Stomach (tissue), 9 donors: Measurements from ENCODE around the gene ALAD. TPM values are rescaled to one million over a fixed set of nuclear protein-coding genes. Genes with fewer than 3 reads are reported as not detected.
A peak's percentile ranks its signal among the peaks of the same experiment; 100 is the strongest.

ENCODE experiments used
- DNase-seq, 2 donors: peaks; one replicate each; pipeline versions ENCODE4 v3.0.0 to v3.0.0-alpha.2; 2013 to 2019
- H3K27ac ChIP-seq, 5 donors: fragments of 200-600 bp in 4 of 5; sonication (generic) in 4 of 5; one replicate each; pipeline ENCODE4 v1.5.1; 2013 to 2019; ENCODE audit warnings: mild to moderate bottlenecking in 1 of 5, moderate library complexity in 1 of 5
- H3K27me3 ChIP-seq, 3 donors: fragments of 200-600 bp; sonication (generic); one replicate each; pipeline ENCODE4 v1.5.1; 2017 to 2019; ENCODE audit warnings: mixed run types in 1 of 3
- H3K36me3 ChIP-seq, 4 donors: fragments of 200-600 bp; sonication (generic); 1 replicate in 3 of 4; 2 replicates in 1 of 4; pipeline ENCODE4 v1.5.1; 2016 to 2019
- H3K4me1 ChIP-seq, 4 donors: fragments of 200-600 bp; sonication (generic); one replicate each; pipeline ENCODE4 v1.5.1; 2016 to 2019
- H3K4me3 ChIP-seq, 4 donors: fragments of 200-600 bp; sonication (generic) in 3 of 4; one replicate each; pipeline ENCODE4 v1.5.1; 2016 to 2019; ENCODE audit warnings: mild to moderate bottlenecking in 1 of 4
- H3K9me3 ChIP-seq, 4 donors: fragments of 200-600 bp; sonication (generic); one replicate each; pipeline ENCODE4 v1.5.1; 2016 to 2019
- EP300 ChIP-seq: sonication (generic); formaldehyde crosslinking; IDR thresholded peaks from one replicate; pipeline ENCODE4 v1.6.1; 2017; ENCODE audit warnings: antibody characterized with exemption
- POLR2A ChIP-seq, 4 donors: fragments of 450-650 bp; IDR thresholded peaks; one replicate each; pipeline ENCODE4 v1.6.1; 2016; ENCODE audit warnings: antibody characterized with exemption in 4 of 4, control low read depth in 2 of 4, mild to moderate bottlenecking in 1 of 4, moderate library complexity in 1 of 4
- POLR2AphosphoS5 ChIP-seq, 3 donors: sonication (generic); formaldehyde crosslinking; IDR thresholded peaks; one replicate each; pipeline ENCODE4 v1.6.1; 2016; ENCODE audit warnings: antibody characterized with exemption in 3 of 3
- WGBS, 5 donors: extraction: QIAGEN DNeasy Blood & Tissue Kit in 3 of 5; methylation state at CpG; one replicate each; pipeline versions ENCODE4 v1.1.5 to v1.1.7; 2013 to 2018; 5-methylcytosine and 5-hydroxymethylcytosine counted together
- intact Hi-C: fragments of 100-400 bp; cut with DNase I; formaldehyde crosslinking; loops from one replicate; pipeline ENCODE4 v1.15.1; 2023; ENCODE audit warnings: low total_unique reads
- polyA plus RNA-seq, 3 donors: library from polyadenylated mRNA; stranded (reverse); fragments of 200-250 nt; gene quantifications; one replicate each; pipeline ENCODE4 v1.2.3, GENCODE V29; 2013
- total RNA-seq, 5 donors: library from RNA; depleted of rRNA; stranded (reverse); fragments of >200 nt; gene quantifications; one replicate each; pipeline versions ENCODE4 v1.1.0 to v1.2.3, GENCODE V29; 2014 to 2016
- TF ChIP-seq, protein P1 (sequence below), 7 experiments: fragments of 450-650 bp in 4 of 7; fragments of 200-600 bp in 3 of 7; sonication (generic) in 3 of 7; IDR thresholded peaks; one replicate each; pipeline ENCODE4 v1.5.1; 2016 to 2019; ENCODE audit warnings: antibody characterized with exemption in 7 of 7, control low read depth in 2 of 7, mild to moderate bottlenecking in 1 of 7
- donor health status: healthy with polysubstance abuse.
- donor health status: Bipolar disorder and iron deficiency.
- donor health status: healthy.

Gene ALAD
- total and polyA plus RNA-seq, 8 donors, result 30.8 to 102 (median 52.5) TPM

DNA sequence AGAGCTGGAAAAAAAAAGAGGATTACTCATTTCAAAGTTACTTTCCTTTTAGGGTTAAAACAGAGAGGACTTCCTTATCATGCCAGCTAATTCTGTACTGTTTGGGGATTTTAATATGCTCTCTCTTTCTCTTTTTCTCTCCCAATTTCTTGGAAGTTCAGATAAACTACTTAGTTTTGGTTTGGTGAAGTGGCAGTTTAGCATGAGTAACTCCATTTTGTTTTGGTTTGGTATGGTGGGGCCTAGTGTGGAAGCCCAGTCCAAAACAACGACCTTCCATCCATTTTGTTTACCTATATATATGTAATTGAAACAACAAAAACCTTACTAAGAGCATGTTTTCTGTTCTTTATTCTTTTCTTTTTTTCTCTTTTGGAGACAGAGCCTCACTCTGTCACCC, 55.4 kb downstream of the ALAD start:
- H3K4me1 ChIP-seq, result peaks cover 8 to 34% (median 19%) of the 10 kb centered on the region in 4 donors
- DNase-seq, result no peak
- TF ChIP-seq POLR2AphosphoS5 (IDR thresholded peaks at IDR 0.05) (no peak), POLR2A (IDR thresholded peaks at IDR 0.05) (no peak), EP300 (no peak)
- TF ChIP-seq, protein P1, sequence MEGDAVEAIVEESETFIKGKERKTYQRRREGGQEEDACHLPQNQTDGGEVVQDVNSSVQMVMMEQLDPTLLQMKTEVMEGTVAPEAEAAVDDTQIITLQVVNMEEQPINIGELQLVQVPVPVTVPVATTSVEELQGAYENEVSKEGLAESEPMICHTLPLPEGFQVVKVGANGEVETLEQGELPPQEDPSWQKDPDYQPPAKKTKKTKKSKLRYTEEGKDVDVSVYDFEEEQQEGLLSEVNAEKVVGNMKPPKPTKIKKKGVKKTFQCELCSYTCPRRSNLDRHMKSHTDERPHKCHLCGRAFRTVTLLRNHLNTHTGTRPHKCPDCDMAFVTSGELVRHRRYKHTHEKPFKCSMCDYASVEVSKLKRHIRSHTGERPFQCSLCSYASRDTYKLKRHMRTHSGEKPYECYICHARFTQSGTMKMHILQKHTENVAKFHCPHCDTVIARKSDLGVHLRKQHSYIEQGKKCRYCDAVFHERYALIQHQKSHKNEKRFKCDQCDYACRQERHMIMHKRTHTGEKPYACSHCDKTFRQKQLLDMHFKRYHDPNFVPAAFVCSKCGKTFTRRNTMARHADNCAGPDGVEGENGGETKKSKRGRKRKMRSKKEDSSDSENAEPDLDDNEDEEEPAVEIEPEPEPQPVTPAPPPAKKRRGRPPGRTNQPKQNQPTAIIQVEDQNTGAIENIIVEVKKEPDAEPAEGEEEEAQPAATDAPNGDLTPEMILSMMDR (IDR thresholded peaks at IDR 0.05), result no peak
- no peaks in the 10 kb centered on the region for H3K36me3 ChIP-seq
- WGBS, 5 donors, result 0 to 70% (median 37%) methylated on average over 1 of the region's 1 CpG
- intact Hi-C loops, result loop anchor here (10.0 kb wide), 1 partner anchor 49 kb away; no protein-coding TSS in a partner anchor
- H3K4me3 ChIP-seq, result no peak overlapping the region
- peaks cover 0 to 13% (median 0%) of the 10 kb centered on the region in 3 donors for H3K27me3 ChIP-seq
- H3K9me3 ChIP-seq, result no peaks in the 10 kb centered on the region
- H3K27ac ChIP-seq, result no peak overlapping the region

DNA sequence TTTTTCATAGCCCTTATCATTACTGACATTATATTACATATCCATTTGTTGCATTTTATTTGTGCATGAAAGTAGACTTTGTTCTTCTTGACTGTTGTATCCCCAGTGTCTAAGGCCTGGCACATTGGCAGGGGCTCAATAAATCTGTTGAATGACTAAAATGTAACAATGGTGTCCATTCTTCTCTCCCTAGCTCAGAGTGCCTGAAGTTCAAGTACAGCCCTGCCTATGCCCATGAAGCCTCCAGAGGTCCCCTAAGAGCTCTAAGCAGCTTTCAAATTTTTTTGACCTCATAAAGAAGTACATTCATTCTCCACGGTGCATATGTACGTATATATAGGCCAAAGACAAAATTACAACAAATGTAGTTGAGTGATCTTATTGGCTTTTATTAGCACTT, 55.9 kb downstream of the ALAD start:
- Histone ChIP-seq H3K36me3 (no peaks in the 10 kb centered on the region), H3K4me1 (peaks cover 6 to 33% (median 16%) of the 10 kb centered on the region in 4 donors), H3K4me3 (no peak overlapping the region), H3K27me3 (peaks cover 0 to 9% (median 0%) of the 10 kb centered on the region in 3 donors), H3K9me3 (no peaks in the 10 kb centered on the region), H3K27ac (peak overlapping the region in 1 of 5 donors; percentile 77)
- WGBS, 5 donors, result 45 to 61% (median 55%) methylated on average over 2 of the region's 2 CpGs
- DNase-seq, result peak in 1 of 2 donors; percentile 25
- TF ChIP-seq, protein P1 (IDR thresholded peaks at IDR 0.05), result no peak
- no peak for TF ChIP-seq POLR2A (IDR thresholded peaks at IDR 0.05)
- no peak for TF ChIP-seq EP300
- no peak for TF ChIP-seq POLR2AphosphoS5 (IDR thresholded peaks at IDR 0.05)
- intact Hi-C loops, result loop anchor here (10.0 kb wide), 1 partner anchor 50 kb away; no protein-coding TSS in a partner anchor

DNA sequence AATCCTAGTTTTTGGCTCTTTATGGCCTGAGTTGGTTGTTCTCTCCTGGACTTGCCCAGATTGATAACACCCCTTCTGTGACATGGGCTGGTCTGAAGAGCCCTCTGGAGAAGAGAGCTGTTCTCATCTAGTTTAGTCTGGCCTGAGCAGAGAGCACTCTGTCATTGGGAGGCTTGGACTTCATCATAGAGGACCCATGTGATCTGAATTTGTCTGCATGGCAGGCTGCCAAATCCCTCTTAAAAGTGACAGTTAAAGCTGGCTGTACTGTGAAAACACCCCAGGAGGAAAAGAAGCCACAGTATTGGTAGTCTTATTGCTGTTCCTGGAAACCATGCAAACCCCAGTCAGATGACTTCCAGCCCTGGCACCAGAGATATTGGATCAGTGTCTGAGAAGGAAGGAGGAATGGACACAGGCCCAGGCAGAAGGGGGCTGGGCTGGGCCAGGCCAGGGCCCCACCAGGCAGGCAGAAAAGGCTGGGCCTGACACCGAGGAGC, 57.3 kb downstream of the ALAD start:
- H3K4me3 ChIP-seq, result no peak overlapping the region
- WGBS, 5 donors, result 25 to 48% (median 26%) methylated on average over 1 of the region's 1 CpG
- TF ChIP-seq POLR2AphosphoS5 (IDR thresholded peaks at IDR 0.05), result peak; percentile 1 to 54 (median 11)
- TF ChIP-seq POLR2A (IDR thresholded peaks at IDR 0.05), result no peak
- peaks cover 8 to 35% (median 20%) of the 10 kb centered on the region in 4 donors for H3K4me1 ChIP-seq
- intact Hi-C loops, result loop anchor here (10.0 kb wide), 1 partner anchor 51 kb away; no protein-coding TSS in a partner anchor
- peak; percentile 76 to 88 for DNase-seq
- H3K27me3 ChIP-seq, result no peaks in the 10 kb centered on the region
- H3K9me3 ChIP-seq, result no peaks in the 10 kb centered on the region
- H3K27ac ChIP-seq, result peak overlapping the region in 4 of 5 donors; percentile 45 to 80 (median 75)
- H3K36me3 ChIP-seq, result no peaks in the 10 kb centered on the region

DNA sequence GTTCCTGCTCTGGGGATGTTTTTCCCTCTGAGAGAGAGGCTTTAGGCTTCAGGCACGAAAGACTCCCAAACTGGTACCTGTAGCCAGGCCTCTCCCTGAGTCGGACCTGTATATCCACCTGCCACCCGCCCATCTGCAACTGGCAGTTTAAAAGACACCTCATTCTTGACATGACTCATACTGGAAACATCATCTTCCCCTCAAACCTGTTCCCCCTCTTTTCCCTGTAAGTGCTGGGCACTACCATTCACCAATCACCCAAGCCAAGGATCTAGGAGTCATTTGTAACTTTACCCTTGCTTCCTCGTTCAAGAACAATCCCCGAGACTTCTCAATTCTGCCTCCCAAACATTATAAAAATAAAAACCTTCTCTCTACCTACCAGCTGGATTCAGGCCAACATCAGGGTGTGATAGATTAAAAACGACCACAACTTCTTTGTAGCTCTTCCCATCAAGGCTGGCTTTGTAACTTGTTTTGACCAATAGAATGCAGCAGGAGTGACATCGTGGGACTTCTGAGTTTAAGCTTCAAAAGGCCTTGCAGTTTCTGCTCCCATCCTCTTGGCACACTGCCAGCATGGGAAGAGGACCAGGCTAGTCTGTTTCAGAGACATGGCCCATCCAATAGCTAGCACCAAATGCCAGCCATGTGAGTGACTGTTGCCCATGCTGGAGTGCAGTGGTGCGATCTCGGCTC, 59.2 kb downstream of the ALAD start:
- TF ChIP-seq POLR2AphosphoS5 (IDR thresholded peaks at IDR 0.05) (no peak), EP300 (no peak), POLR2A (IDR thresholded peaks at IDR 0.05) (no peak)
- TF ChIP-seq, protein P1 (IDR thresholded peaks at IDR 0.05), result no peak
- DNase-seq, result peak in 1 of 2 donors; percentile 32
- Histone ChIP-seq H3K9me3 (no peaks in the 10 kb centered on the region), H3K4me3 (no peak overlapping the region), H3K4me1 (peaks cover 8 to 37% (median 20%) of the 10 kb centered on the region in 4 donors), H3K27ac (no peak overlapping the region), H3K27me3 (no peaks in the 10 kb centered on the region), H3K36me3 (no peaks in the 10 kb centered on the region)
- WGBS, 5 donors, result 59 to 69% (median 67%) methylated on average over 9 of the region's 9 CpGs
- intact Hi-C loops, result loop anchor here (10.0 kb wide), 1 partner anchor 53 kb away; no protein-coding TSS in a partner anchor
